AG09319 (cell line): ENCODE results near the gene PALLD.

Experiments
- DNase-seq: peaks from one replicate; pipeline ENCODE4 v3.0.0-alpha.2; 2010; ENCODE audit warnings: low read depth; ENCODE audit errors: extremely low read depth
- CTCF ChIP-seq: IDR thresholded peaks from 2 replicates; pipeline ENCODE4 v1.5.1; 2011; ENCODE audit warnings: low read depth, mild to moderate bottlenecking, inconsistent platforms, low read length, moderate library complexity

PALLD gene

GRCh38 chr4:168516841-168517240 lies 20.0 kb downstream of the PALLD start:
- no peak for TF ChIP-seq CTCF
- no peak for DNase-seq

- no peak for TF ChIP-seq CTCF
- no peak for DNase-seq
These were observed 22.7 kb downstream of the PALLD start for GRCh38 chr4:168519576-168519975.

GRCh38 chr4:168521721-168522120 lies 24.9 kb downstream of the PALLD start:
- DNase-seq, result no peak

GRCh38 chr4:168522356-168522755 lies 25.5 kb downstream of the PALLD start:
- no peak for TF ChIP-seq CTCF
- DNase-seq, result peak; percentile 67

More at GRCh38 chr4:168521721-168522120, 24.9 kb downstream of the PALLD start:
- TF ChIP-seq CTCF, result no peak

- DNase-seq, result no peak
- no peak for TF ChIP-seq CTCF
These were observed 26.1 kb downstream of the PALLD start for GRCh38 chr4:168522829-168523489.

- DNase-seq, result peak; percentile 77
- no peak for TF ChIP-seq CTCF
These were observed 27.2 kb downstream of the PALLD start for GRCh38 chr4:168524006-168524405.

- DNase-seq, result no peak
- TF ChIP-seq CTCF, result no peak
These were observed 28.0 kb downstream of the PALLD start for GRCh38 chr4:168524897-168525296.
